HG03520 (cell line): Measurements from ENCODE around the gene COMMD6.
"Not testable (repeated sequence)": the region's sequence is repeated elsewhere in the genome, so short reads cannot be mapped to it uniquely, and the experiment has no call there.

Experiments used
- ATAC-seq: cut with Tn5 transposase; IDR thresholded peaks from one replicate; pipeline ENCODE4 v1.9.1; 2021; ENCODE audit warnings: mild to moderate bottlenecking, moderate library complexity; ENCODE audit not compliant: unreplicated experiment

The COMMD6 gene

GRCh38 chr13:75537401-75538365 is at the start of gene COMMD6:
TSS of gene COMMD6 (minus strand) at chr13:75537841. CDS start at chr13:75537805, 36 bp downstream.
- ATAC-seq: peak; percentile 97

GRCh38 chr13:75585153-75585552 is 47.5 kb upstream of the COMMD6 start:
- ATAC-seq: no peak

GRCh38 chr13:75583091-75583490 is 45.5 kb upstream of the COMMD6 start:
- ATAC-seq: no peak

- ATAC-seq: no peak
Observed at GRCh38 chr13:75581874-75582640, 44.4 kb upstream of the COMMD6 start.

- no peak for ATAC-seq
Observed at GRCh38 chr13:75579529-75579928, 41.9 kb upstream of the COMMD6 start.

- no peak for ATAC-seq
Observed at GRCh38 chr13:75569576-75569975, 31.9 kb upstream of the COMMD6 start.

- ATAC-seq: no peak
Observed at GRCh38 chr13:75566658-75567057, 29.0 kb upstream of the COMMD6 start.

GRCh38 chr13:75558145-75558840 is 20.7 kb upstream of the COMMD6 start:
- no peak for ATAC-seq

- ATAC-seq: no peak
Observed at GRCh38 chr13:75556961-75557360, 19.3 kb upstream of the COMMD6 start.

- ATAC-seq: no peak
Observed at GRCh38 chr13:75555836-75556235, 18.2 kb upstream of the COMMD6 start.

- ATAC-seq: no peak
Observed at GRCh38 chr13:75554981-75555380, 17.3 kb upstream of the COMMD6 start.

GRCh38 chr13:75554464-75554863 is 16.8 kb upstream of the COMMD6 start:
- ATAC-seq: no peak

- ATAC-seq: peak; percentile 1
Observed at GRCh38 chr13:75550159-75550567, 12.5 kb upstream of the COMMD6 start.

- ATAC-seq: peak; percentile 99
Observed at GRCh38 chr13:75549262-75550158, 11.9 kb upstream of the COMMD6 start, which contains the start of gene UCHL3. TSS of gene UCHL3 (plus strand) at chr13:75549791. CDS start at chr13:75549821, 30 bp downstream.

GRCh38 chr13:75547917-75548316 is 10.3 kb upstream of the COMMD6 start:
- ATAC-seq: no peak

GRCh38 chr13:75545386-75545785 is 7.7 kb upstream of the COMMD6 start:
- ATAC-seq: not testable (repeated sequence)

- ATAC-seq: no peak
Observed at GRCh38 chr13:75544681-75545330, 7.2 kb upstream of the COMMD6 start.

- no peak for ATAC-seq
Observed at GRCh38 chr13:75541961-75542360, 4.3 kb upstream of the COMMD6 start.

- ATAC-seq: no peak
Observed at GRCh38 chr13:75541287-75541686, 3.6 kb upstream of the COMMD6 start.
